H54 (cell line): ENCODE measurements around the gene MLYCD.
A peak's percentile ranks its signal among the peaks of the same experiment; 100 is the strongest.

Experiments
- DNase-seq: peaks from one replicate; pipeline ENCODE4 v3.0.0; 2011; ENCODE audit warnings: low spot score, mixed read lengths; ENCODE audit not compliant: insufficient read length
- FAIRE-seq: peaks from 3 replicates; lab custom pipeline; 2011; peaks lifted over from hg19 to GRCh38; lab: Jason Lieb, UNC
- POLR2A ChIP-seq: IDR thresholded peaks from 2 replicates; pipeline ENCODE4 v1.6.1; 2011; ENCODE audit warnings: low read depth, mild to moderate bottlenecking, low read length

Gene MLYCD

GRCh38 chr16:83955218-83956130 is 56.6 kb downstream of the MLYCD start:
- DNase-seq: no peak
- TF ChIP-seq POLR2A: no peak
- no peak for FAIRE-seq

GRCh38 chr16:83956336-83957289 is 57.7 kb downstream of the MLYCD start:
- DNase-seq (peak; percentile 61), FAIRE-seq (no peak)
- TF ChIP-seq POLR2A: no peak

GRCh38 chr16:83957296-83957855 is 58.5 kb downstream of the MLYCD start:
- no peak for TF ChIP-seq POLR2A
- FAIRE-seq (no peak), DNase-seq (no peak)

- no peak for DNase-seq
- no peak for FAIRE-seq
- TF ChIP-seq POLR2A: no peak
Observed at GRCh38 chr16:83958137-83958845, 59.4 kb downstream of the MLYCD start.

GRCh38 chr16:83958846-83959565 is 60.1 kb downstream of the MLYCD start:
- DNase-seq: no peak
- FAIRE-seq: no peak
- no peak for TF ChIP-seq POLR2A

GRCh38 chr16:83959656-83960434 is 60.9 kb downstream of the MLYCD start:
- TF ChIP-seq POLR2A: no peak
- DNase-seq (no peak), FAIRE-seq (no peak)

- FAIRE-seq (no peak), DNase-seq (no peak)
- no peak for TF ChIP-seq POLR2A
Observed at GRCh38 chr16:83960521-83961249, 61.8 kb downstream of the MLYCD start.

GRCh38 chr16:83961591-83961990 is 62.7 kb downstream of the MLYCD start:
- DNase-seq (no peak), FAIRE-seq (no peak)
- TF ChIP-seq POLR2A: no peak

GRCh38 chr16:83963277-83964119 is 64.6 kb downstream of the MLYCD start:
- no peak for TF ChIP-seq POLR2A
- no peak for FAIRE-seq

GRCh38 chr16:83964684-83965443 is 65.9 kb downstream of the MLYCD start:
- no peak for FAIRE-seq

More at GRCh38 chr16:83963277-83964119, 64.6 kb downstream of the MLYCD start:
- DNase-seq: no peak

More at GRCh38 chr16:83964684-83965443, 65.9 kb downstream of the MLYCD start:
- no peak for DNase-seq
- TF ChIP-seq POLR2A: no peak
